Measurements from ENCODE around the gene ZFYVE26. TPM values are rescaled to one million over a fixed set of nuclear protein-coding genes. Genes with fewer than 3 reads are reported as not detected.
A peak's percentile ranks its signal among the peaks of the same experiment; 100 is the strongest.

ZFYVE26 gene
- total and polyA plus RNA-seq, 12 donors: 6.6 to 33.6 (median 22.1) TPM

GRCh38 chr14:67851785-67852410, 35.5 kb upstream of the ZFYVE26 start:
- Histone ChIP-seq H3K9me3 (replicated peaks in 1 of 3) (no peaks in the 10 kb centered on the region), H3K36me3 (replicated peaks in 1 of 2) (no peaks in the 10 kb centered on the region), H3K4me1 (replicated peaks in 1 of 2) (no peaks in the 10 kb centered on the region), H3K4me3 (no peak overlapping the region), H3K27ac (no peak overlapping the region), H3K27me3 (no peaks in the 10 kb centered on the region)
- DNase-seq: no peak
- WGBS, 4 donors: 75 to 100% (median 85%) methylated on average over 4 to 9 of the region's 9 CpGs
- intact Hi-C loops (cut with DNase I): no loop called here
- TF ChIP-seq CTCF (IDR thresholded peaks at IDR 0.05) (no peak), POLR2A (IDR thresholded peaks at IDR 0.05) (no peak)

- intact Hi-C loops (cut with DNase I): no loop called here
- WGBS, 4 donors: 82 to 94% (median 92%) methylated on average over 9 of the region's 9 CpGs
- DNase-seq: no peak
- TF ChIP-seq CTCF (IDR thresholded peaks at IDR 0.05) (no peak), POLR2A (IDR thresholded peaks at IDR 0.05) (no peak)
- Histone ChIP-seq H3K36me3 (replicated peaks in 1 of 2) (no peaks in the 10 kb centered on the region), H3K4me3 (no peak overlapping the region), H3K9me3 (replicated peaks in 1 of 3) (no peaks in the 10 kb centered on the region), H3K27me3 (no peaks in the 10 kb centered on the region), H3K27ac (no peak overlapping the region), H3K4me1 (replicated peaks in 1 of 2) (no peaks in the 10 kb centered on the region)
Observed at GRCh38 chr14:67850066-67850830, 33.9 kb upstream of the ZFYVE26 start.

DNA sequence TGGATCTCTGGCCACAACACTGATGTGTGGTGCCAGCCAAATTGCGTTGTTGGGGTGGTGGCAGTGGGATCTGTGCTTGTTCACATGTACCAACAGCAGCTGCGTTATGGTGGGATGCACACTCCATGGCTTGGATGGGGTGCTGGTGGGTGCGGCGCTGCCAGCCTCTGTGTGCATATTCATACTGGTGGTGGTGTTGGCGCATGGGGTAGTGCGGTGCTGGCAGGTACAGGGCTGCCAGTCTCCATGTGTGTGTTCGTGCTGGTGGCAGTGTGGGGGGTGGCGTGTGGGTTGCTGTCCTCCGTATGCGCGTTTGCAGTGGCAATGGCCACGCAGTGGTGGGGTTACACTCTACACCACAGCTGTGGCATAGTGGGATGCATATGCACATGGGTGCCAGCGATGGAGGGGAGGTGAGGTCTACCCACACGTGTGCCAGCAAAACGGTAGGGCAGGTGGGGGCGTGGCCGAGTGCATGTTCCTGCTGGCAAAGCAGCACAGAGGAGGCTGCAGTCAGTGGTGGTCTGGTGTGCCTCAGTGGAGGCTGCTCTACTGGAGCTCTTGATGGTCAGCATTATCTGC, 29.7 kb upstream of the ZFYVE26 start:
- intact Hi-C loops (cut with DNase I): no loop called here
- DNase-seq: no peak
- H3K4me1 ChIP-seq (replicated peaks in 1 of 2): no peaks in the 10 kb centered on the region
- H3K27me3 ChIP-seq: no peaks in the 10 kb centered on the region
- H3K4me3 ChIP-seq: no peak overlapping the region
- H3K9me3 ChIP-seq (replicated peaks in 1 of 3): no peaks in the 10 kb centered on the region
- no peak for TF ChIP-seq CTCF (IDR thresholded peaks at IDR 0.05)
- TF ChIP-seq POLR2A (IDR thresholded peaks at IDR 0.05): no peak
- WGBS, 4 donors: 91 to 98% (median 96%) methylated on average over 5 to 17 of the region's 17 CpGs
- no peaks in the 10 kb centered on the region for H3K36me3 ChIP-seq (replicated peaks in 1 of 2)
- H3K27ac ChIP-seq: no peak overlapping the region

GRCh38 chr14:67837011-67837624, 20.7 kb upstream of the ZFYVE26 start:
- intact Hi-C loops (cut with DNase I): loop anchor here in 1 of 2 donors (10.0 kb wide), 1 partner anchor 1008 kb away; no protein-coding TSS in a partner anchor

More at GRCh38 chr14:67837011-67837624, 20.7 kb upstream of the ZFYVE26 start:
- no peak overlapping the region for H3K27ac ChIP-seq
- no peaks in the 10 kb centered on the region for H3K27me3 ChIP-seq
- 14 to 28% (median 23%) methylated on average over 2 of the region's 2 CpGs for WGBS, 4 donors
- no peaks in the 10 kb centered on the region for H3K9me3 ChIP-seq (replicated peaks in 1 of 3)
- DNase-seq: peak; percentile 39 to 74 (median 48)
- no peak for TF ChIP-seq POLR2A (IDR thresholded peaks at IDR 0.05)
- peak; percentile 35 to 84 (median 58) for TF ChIP-seq CTCF (IDR thresholded peaks at IDR 0.05)
- no peak overlapping the region for H3K4me3 ChIP-seq
- H3K4me1 ChIP-seq (replicated peaks in 1 of 2): no peaks in the 10 kb centered on the region
- no peaks in the 10 kb centered on the region for H3K36me3 ChIP-seq (replicated peaks in 1 of 2)
